Heart left ventricle (tissue), 16 donors: ENCODE measurements around the gene MB21D2. TPM values are rescaled to one million over a fixed set of nuclear protein-coding genes. Genes with fewer than 3 reads are reported as not detected.

Source experiments
- ATAC-seq, 4 donors: fragments of 200-7000 bp; cut with Tn5 transposase; one replicate each; pipeline ENCODE4 v1.9.1; 2020 to 2022; ENCODE audit warnings: moderate library complexity in 4 of 4, mild to moderate bottlenecking in 3 of 4, moderate number of reproducible peaks in 1 of 4
- DNase-seq, 5 donors: peaks; one replicate each; pipeline ENCODE4 v3.0.0-alpha.2; 2020
- H3K27ac ChIP-seq, 12 donors: fragments of 200-600 bp; sonication (generic) in 4 of 12; one replicate each; pipeline versions ENCODE4 v1.5.0 to v1.8.0; 2016 to 2022; ENCODE audit warnings: mild to moderate bottlenecking in 2 of 12
- H3K27me3 ChIP-seq, 9 donors: fragments of 200-600 bp; sonication (generic) in 2 of 9; one replicate each; pipeline versions ENCODE4 v1.5.1 to v1.8.0; 2016 to 2022; ENCODE audit warnings: mild to moderate bottlenecking in 3 of 9
- H3K36me3 ChIP-seq, 9 donors: fragments of 200-600 bp; sonication (generic) in 2 of 9; one replicate each; pipeline versions ENCODE4 v1.5.0 to v1.8.0; 2018 to 2022; ENCODE audit warnings: mild to moderate bottlenecking in 2 of 9
- H3K4me1 ChIP-seq, 12 donors: fragments of 200-600 bp; sonication (generic) in 4 of 12; one replicate each; pipeline versions ENCODE4 v1.5.0 to v1.8.0; 2016 to 2022; ENCODE audit warnings: mild to moderate bottlenecking in 3 of 12
- H3K4me3 ChIP-seq, 12 donors: fragments of 200-600 bp; sonication (generic) in 4 of 12; one replicate each; pipeline versions ENCODE4 v1.5.0 to v1.8.0; 2017 to 2022; ENCODE audit warnings: mild to moderate bottlenecking in 9 of 12, moderate library complexity in 4 of 12
- H3K9me3 ChIP-seq, 12 donors: fragments of 200-600 bp; sonication (generic) in 4 of 12; one replicate each; pipeline versions ENCODE4 v1.5.0 to v1.8.0; 2016 to 2022; ENCODE audit warnings: mild to moderate bottlenecking in 1 of 12
- CTCF ChIP-seq, 12 donors: fragments of 200-600 bp; sonication (generic) in 4 of 12; IDR thresholded peaks; one replicate each; pipeline versions ENCODE4 v1.5.0 to v1.8.0; 2018 to 2022; ENCODE audit warnings: antibody characterized with exemption in 12 of 12, mild to moderate bottlenecking in 5 of 12
- POLR2A ChIP-seq, 2 donors: fragments of 450-650 bp; IDR thresholded peaks; one replicate each; pipeline ENCODE4 v1.6.1; 2017; ENCODE audit warnings: antibody characterized with exemption in 2 of 2, mild to moderate bottlenecking in 2 of 2, moderate library complexity in 2 of 2
- WGBS, 4 donors: extraction: QIAGEN DNeasy Blood & Tissue Kit in 2 of 4; methylation state at CpG; one replicate each; pipeline versions ENCODE4 v1.1.5 to v1.1.7; 2013 to 2018; 5-methylcytosine and 5-hydroxymethylcytosine counted together
- intact Hi-C, 10 donors: fragments of 100-400 bp; cut with DNase I; formaldehyde crosslinking; loops; one replicate each; pipeline versions ENCODE4 v1.11.1 to v1.14.2; 2022
- polyA plus RNA-seq, 2 donors: library from polyadenylated mRNA; stranded (reverse); fragments of 200-250 nt; gene quantifications; one replicate each; pipeline ENCODE4 v1.2.3, GENCODE V29; 2013
- total RNA-seq, 9 donors: library from RNA; depleted of rRNA in 2 of 9; stranded (reverse); fragments of >200 nt in 2 of 9; fragmentation: NEBNext Ultra II Directional in 3 of 9; extraction: Animal tissue kit (Norgen Biotek cat#: 25700) in 3 of 9; gene quantifications; one replicate each; pipeline versions ENCODE4 v1.1.0 to v1.2.4, GENCODE V29; 2016 to 2023
- donor health status: ischemic (EF 13 %, LVEDD 7.1; RV severe dilation, severe dysfunction).
- donor health status: healthy with polysubstance abuse.
- donor health status: DM: no; HTN: yes; CAD: no.
- donor health status: DM: no; HTN: no; CAD: no.
- donor health status: ischemic (EF 25% LVEDD 6.9; RV normal size, moderate dysfunction).
- donor health status: ischemic (EF 25% LVEDD 5.7; RV mildly dilated, moderate dysfunction).
- donor health status: healthy.
- donor health status: DM: yes; HTN: yes; CAD: no.
- donor health status: ischemic (EF 35%, LVEDD 5.7; RV mildly dilated, moderate dysfunction).
- donor health status: nonischemic (EF 11% LVEDD 7.7; RV severe dilation, severe dysfunction).
- donor health status: DM: yes; HTN: yes; CAD: no.
- donor health status: PGD.
- donor health status: ischemic (EF 29% LVEDD 5.4; RV normal size, mild dysfunction).
- donor health status: nonischemic (EF 23%, LVEDD 6.1; RV moderate dilation, normal function).

MB21D2 gene
- total and polyA plus RNA-seq, 11 donors, result 0.91 to 5.0 (median 3.1) TPM

GRCh38 chr3:192923731-192924130, 6.1 kb upstream of the MB21D2 start:
- Histone ChIP-seq H3K9me3 (no peaks in the 10 kb centered on the region), H3K27me3 (no peaks in the 10 kb centered on the region), H3K36me3 (no peaks in the 10 kb centered on the region), H3K4me3 (no peak overlapping the region), H3K27ac (no peak overlapping the region), H3K4me1 (peaks cover 0 to 13% (median 8%) of the 10 kb centered on the region in 12 donors)
- TF ChIP-seq CTCF (IDR thresholded peaks at IDR 0.05) (no peak), POLR2A (IDR thresholded peaks at IDR 0.05) (no peak)
- ATAC-seq, result no peak
- intact Hi-C loops, result loop anchor here in 1 of 10 donors (10.0 kb wide), 1 partner anchor 111 kb away; no protein-coding TSS in a partner anchor
- no peak for DNase-seq
- 67 to 76% (median 75%) methylated on average over 2 of the region's 2 CpGs for WGBS, 4 donors

GRCh38 chr3:192921793-192922192, 4.1 kb upstream of the MB21D2 start:
- H3K27ac ChIP-seq, result peak overlapping the region in 1 of 12 donors; percentile 36
- peaks cover 0 to 19% (median 9%) of the 10 kb centered on the region in 12 donors for H3K4me1 ChIP-seq
- no peaks in the 10 kb centered on the region for H3K9me3 ChIP-seq
- TF ChIP-seq POLR2A (IDR thresholded peaks at IDR 0.05) (no peak), CTCF (IDR thresholded peaks at IDR 0.05) (no peak)
- no peak for DNase-seq
- no peaks in the 10 kb centered on the region for H3K36me3 ChIP-seq
- no peak for ATAC-seq
- intact Hi-C loops, result loop anchor here in 1 of 10 donors (10.0 kb wide), 1 partner anchor 113 kb away; no protein-coding TSS in a partner anchor
- H3K4me3 ChIP-seq, result no peak overlapping the region
- H3K27me3 ChIP-seq, result no peaks in the 10 kb centered on the region

- intact Hi-C loops, result loop anchor here in 1 of 10 donors (10.0 kb wide), 1 partner anchor 114 kb away; no protein-coding TSS in a partner anchor
- ATAC-seq, result no peak
Observed at GRCh38 chr3:192920411-192920810, 2.8 kb upstream of the MB21D2 start.

GRCh38 chr3:192919901-192920300, 2.2 kb upstream of the MB21D2 start:
- ATAC-seq, result no peak
- intact Hi-C loops, result loop anchor here in 9 of 10 donors (5.0 to 10.0 kb wide), 9 partner anchors 88 to 655 kb away; no protein-coding TSS in a partner anchor
- DNase-seq, result no peak
- Histone ChIP-seq H3K9me3 (no peaks in the 10 kb centered on the region), H3K4me3 (no peak overlapping the region), H3K27me3 (peaks cover 0 to 6% (median 0%) of the 10 kb centered on the region in 9 donors), H3K4me1 (peaks cover 0 to 34% (median 25%) of the 10 kb centered on the region in 12 donors), H3K27ac (peak overlapping the region in 1 of 12 donors; percentile 63), H3K36me3 (no peaks in the 10 kb centered on the region)
- 88 to 92% (median 91%) methylated on average over 10 of the region's 10 CpGs for WGBS, 4 donors
- TF ChIP-seq POLR2A (IDR thresholded peaks at IDR 0.05), result no peak
- no peak for TF ChIP-seq CTCF (IDR thresholded peaks at IDR 0.05)

More at GRCh38 chr3:192920411-192920810, 2.8 kb upstream of the MB21D2 start:
- TF ChIP-seq CTCF (IDR thresholded peaks at IDR 0.05), result no peak
- TF ChIP-seq POLR2A (IDR thresholded peaks at IDR 0.05), result no peak
- Histone ChIP-seq H3K4me1 (peaks cover 0 to 29% (median 20%) of the 10 kb centered on the region in 12 donors), H3K4me3 (no peak overlapping the region), H3K27me3 (peaks cover 0 to 1% (median 0%) of the 10 kb centered on the region in 9 donors), H3K27ac (peak overlapping the region in 1 of 12 donors; percentile 63), H3K36me3 (no peaks in the 10 kb centered on the region), H3K9me3 (no peaks in the 10 kb centered on the region)
- WGBS, 4 donors, result 91 to 99% (median 97%) methylated on average over 3 of the region's 3 CpGs
- no peak for DNase-seq
